Measurements from ENCODE around the gene PEX16.

GRCh38 chr11:45920531-45921477 is 3.1 kb upstream of the PEX16 start:
- no peak for TF ChIP-seq CTCF (IDR thresholded peaks at IDR 0.05)
- TF ChIP-seq EP300 (IDR thresholded peaks at IDR 0.05): no peak
- TF ChIP-seq POLR2A (IDR thresholded peaks at IDR 0.05): no peak

Measured in ovary (tissue), 3 donors.